Activated CD4-positive, alpha-beta T cell treated with anti-CD3 and anti-CD28 coated beads, Interleukin-2, amount 10 ng/mL, durations not matched to agents 24 days and 14 days (primary cell): ENCODE measurements around the gene SEC14L3. TPM values are rescaled to one million over a fixed set of nuclear protein-coding genes. Genes with fewer than 3 reads are reported as not detected.

Experiments used
- DNase-seq: peaks from one replicate; pipeline ENCODE4 v3.0.0; 2022
- H3K27ac Mint-ChIP-seq: one replicate; pipeline ENCODE4 v1.8.0; 2022; ENCODE audit warnings: mild to moderate bottlenecking, mixed read lengths
- H3K27me3 Mint-ChIP-seq: one replicate; pipeline ENCODE4 v1.8.0; 2022; ENCODE audit warnings: mixed read lengths
- H3K36me3 Mint-ChIP-seq: one replicate; pipeline ENCODE4 v1.8.0; 2022; ENCODE audit warnings: low read depth, mild to moderate bottlenecking, mixed read lengths
- H3K4me1 Mint-ChIP-seq: one replicate; pipeline ENCODE4 v1.8.0; 2021; ENCODE audit warnings: mixed read lengths
- H3K4me3 Mint-ChIP-seq: one replicate; pipeline ENCODE4 v1.8.0; 2022; ENCODE audit warnings: mild to moderate bottlenecking, moderate library complexity, mixed read lengths
- H3K9me3 Mint-ChIP-seq: one replicate; pipeline ENCODE4 v1.8.0; 2021; ENCODE audit warnings: mixed read lengths
- intact Hi-C: fragments of 100-400 bp; cut with micrococcal nuclease; formaldehyde crosslinking; loops from one replicate; pipeline ENCODE4 v1.15.1; 2023
- total RNA-seq: library from RNA; stranded (reverse); gene quantifications from 2 replicates; pipeline ENCODE4 v1.2.3, GENCODE V29; 2022

The SEC14L3 gene
- total RNA-seq, 1 donor from 2014 or later, result not detected

- Mint-ChIP-seq H3K27me3 (no peaks in the 10 kb centered on the region), H3K9me3 (no peaks in the 10 kb centered on the region), H3K27ac (no peak overlapping the region), H3K36me3 (peaks cover 33% of the 10 kb centered on the region), H3K4me1 (peaks cover 32% of the 10 kb centered on the region), H3K4me3 (no peak overlapping the region)
- intact Hi-C loops, result loop anchor here (2.0 to 10.0 kb wide), 5 partner anchors 15 to 1067 kb away; partner anchors contain the start of genes NF2, SFI1, UQCR10 and ZMAT5
- DNase-seq, result no peak
These were observed 43.9 kb downstream of the SEC14L3 start for GRCh38 chr22:30427871-30428270.

GRCh38 chr22:30426388-30427353 is 45.1 kb downstream of the SEC14L3 start:
- Mint-ChIP-seq H3K27me3 (no peaks in the 10 kb centered on the region), H3K4me3 (peak overlapping the region; percentile 99), H3K9me3 (no peaks in the 10 kb centered on the region), H3K27ac (peak overlapping the region; percentile 98), H3K4me1 (peaks cover 43% of the 10 kb centered on the region), H3K36me3 (peaks cover 45% of the 10 kb centered on the region)
- peak; percentile 95 for DNase-seq
- intact Hi-C loops, result loop anchor here (1.0 to 10.0 kb wide), 8 partner anchors 9 to 1068 kb away; partner anchors contain the start of genes NF2, SFI1, UQCR10 and ZMAT5

GRCh38 chr22:30425616-30426387 is 46.0 kb downstream of the SEC14L3 start, which contains the start of gene MTFP1:
TSS of gene MTFP1 (plus strand) at chr22:30425768. CDS start at chr22:30425880, 112 bp downstream.
- peak within 1 kb of the TSS; percentile 99 for H3K4me3 Mint-ChIP-seq
- H3K9me3 Mint-ChIP-seq, result no peaks in the 10 kb centered on the region
- H3K27me3 Mint-ChIP-seq, result no peaks in the 10 kb centered on the region
- peak within 1 kb of the TSS; percentile 99 for H3K27ac Mint-ChIP-seq
- DNase-seq, result peak; percentile 86
- peaks cover 50% of the 10 kb centered on the region for H3K36me3 Mint-ChIP-seq
- peaks cover 51% of the 10 kb centered on the region for H3K4me1 Mint-ChIP-seq
- intact Hi-C loops, result loop anchor here (1.0 to 10.0 kb wide), 9 partner anchors 9 to 1069 kb away; partner anchors contain the start of genes NF2, SFI1, UQCR10 and ZMAT5

GRCh38 chr22:30425327-30425615 is 46.5 kb downstream of the SEC14L3 start:
- intact Hi-C loops, result loop anchor here (2.0 to 10.0 kb wide), 5 partner anchors 60 to 1070 kb away; partner anchors contain the start of genes NF2, SFI1, UQCR10 and ZMAT5
- Mint-ChIP-seq H3K4me3 (peak overlapping the region; percentile 99), H3K36me3 (peaks cover 55% of the 10 kb centered on the region), H3K27ac (peak overlapping the region; percentile 98), H3K4me1 (peaks cover 56% of the 10 kb centered on the region), H3K27me3 (no peaks in the 10 kb centered on the region), H3K9me3 (no peaks in the 10 kb centered on the region)
- DNase-seq, result no peak

GRCh38 chr22:30424534-30425326 is 47.1 kb downstream of the SEC14L3 start:
- peak; percentile 80 for DNase-seq
- Mint-ChIP-seq H3K4me3 (peak overlapping the region; percentile 99), H3K9me3 (no peaks in the 10 kb centered on the region), H3K4me1 (peaks cover 59% of the 10 kb centered on the region), H3K27ac (peak overlapping the region; percentile 99), H3K27me3 (no peaks in the 10 kb centered on the region), H3K36me3 (peaks cover 58% of the 10 kb centered on the region)
- intact Hi-C loops, result loop anchor here (1.0 to 10.0 kb wide), 10 partner anchors 27 to 1070 kb away; partner anchors contain the start of genes MORC2, NF2, SEC14L2 and SF3A1

GRCh38 chr22:30423959-30424533 is 47.8 kb downstream of the SEC14L3 start:
- Mint-ChIP-seq H3K27me3 (no peaks in the 10 kb centered on the region), H3K4me1 (peaks cover 62% of the 10 kb centered on the region), H3K9me3 (no peaks in the 10 kb centered on the region), H3K27ac (peak overlapping the region; percentile 99), H3K4me3 (peak overlapping the region; percentile 99), H3K36me3 (peaks cover 60% of the 10 kb centered on the region)
- intact Hi-C loops, result loop anchor here (1.0 to 10.0 kb wide), 11 partner anchors 27 to 1071 kb away; partner anchors contain the start of genes MORC2, NF2, SEC14L2 and SF3A1
- DNase-seq, result peak; percentile 99

- H3K27me3 Mint-ChIP-seq, result no peaks in the 10 kb centered on the region
- peak overlapping the region; percentile 99 for H3K27ac Mint-ChIP-seq
- peak overlapping the region; percentile 99 for H3K4me3 Mint-ChIP-seq
- peaks cover 62% of the 10 kb centered on the region for H3K4me1 Mint-ChIP-seq
- DNase-seq, result no peak
- intact Hi-C loops, result loop anchor here (1.0 to 10.0 kb wide), 6 partner anchors 169 to 1071 kb away; partner anchors contain the start of genes MORC2, NF2, SFI1 and TUG1
- no peaks in the 10 kb centered on the region for H3K9me3 Mint-ChIP-seq
- peaks cover 61% of the 10 kb centered on the region for H3K36me3 Mint-ChIP-seq
These were observed 48.4 kb downstream of the SEC14L3 start for GRCh38 chr22:30423301-30423958.

- H3K9me3 Mint-ChIP-seq, result no peaks in the 10 kb centered on the region
- H3K4me3 Mint-ChIP-seq, result peak overlapping the region; percentile 99
- intact Hi-C loops, result loop anchor here (1.0 to 10.0 kb wide), 6 partner anchors 170 to 1072 kb away; partner anchors contain the start of genes MORC2, NF2, SFI1 and TUG1
- H3K36me3 Mint-ChIP-seq, result peaks cover 63% of the 10 kb centered on the region
- H3K27me3 Mint-ChIP-seq, result no peaks in the 10 kb centered on the region
- peaks cover 60% of the 10 kb centered on the region for H3K4me1 Mint-ChIP-seq
- DNase-seq, result no peak
- H3K27ac Mint-ChIP-seq, result peak overlapping the region; percentile 99
These were observed 49.1 kb downstream of the SEC14L3 start for GRCh38 chr22:30422481-30423300.

- intact Hi-C loops, result loop anchor here (5.0 to 10.0 kb wide), 5 partner anchors 227 to 1073 kb away; partner anchors contain the start of genes MORC2, NF2, SFI1 and TUG1
- H3K4me3 Mint-ChIP-seq, result peak overlapping the region; percentile 99
- peaks cover 54% of the 10 kb centered on the region for H3K4me1 Mint-ChIP-seq
- H3K9me3 Mint-ChIP-seq, result no peaks in the 10 kb centered on the region
- peaks cover 62% of the 10 kb centered on the region for H3K36me3 Mint-ChIP-seq
- no peak for DNase-seq
- no peaks in the 10 kb centered on the region for H3K27me3 Mint-ChIP-seq
- H3K27ac Mint-ChIP-seq, result peak overlapping the region; percentile 99
These were observed 49.9 kb downstream of the SEC14L3 start for GRCh38 chr22:30421695-30422480.

GRCh38 chr22:30420347-30421125 is 51.3 kb downstream of the SEC14L3 start:
- intact Hi-C loops, result loop anchor here (5.0 to 10.0 kb wide), 5 partner anchors 226 to 1074 kb away; partner anchors contain the start of genes MORC2, NF2, SFI1 and TUG1
- peak overlapping the region; percentile 72 for H3K4me3 Mint-ChIP-seq
- peaks cover 71% of the 10 kb centered on the region for H3K36me3 Mint-ChIP-seq
- H3K9me3 Mint-ChIP-seq, result no peaks in the 10 kb centered on the region
- no peaks in the 10 kb centered on the region for H3K27me3 Mint-ChIP-seq
- H3K27ac Mint-ChIP-seq, result peak overlapping the region; percentile 89
- DNase-seq, result no peak
- peaks cover 50% of the 10 kb centered on the region for H3K4me1 Mint-ChIP-seq
